ENCODE results near the gene HSPA12B.

HSPA12B gene

DNA sequence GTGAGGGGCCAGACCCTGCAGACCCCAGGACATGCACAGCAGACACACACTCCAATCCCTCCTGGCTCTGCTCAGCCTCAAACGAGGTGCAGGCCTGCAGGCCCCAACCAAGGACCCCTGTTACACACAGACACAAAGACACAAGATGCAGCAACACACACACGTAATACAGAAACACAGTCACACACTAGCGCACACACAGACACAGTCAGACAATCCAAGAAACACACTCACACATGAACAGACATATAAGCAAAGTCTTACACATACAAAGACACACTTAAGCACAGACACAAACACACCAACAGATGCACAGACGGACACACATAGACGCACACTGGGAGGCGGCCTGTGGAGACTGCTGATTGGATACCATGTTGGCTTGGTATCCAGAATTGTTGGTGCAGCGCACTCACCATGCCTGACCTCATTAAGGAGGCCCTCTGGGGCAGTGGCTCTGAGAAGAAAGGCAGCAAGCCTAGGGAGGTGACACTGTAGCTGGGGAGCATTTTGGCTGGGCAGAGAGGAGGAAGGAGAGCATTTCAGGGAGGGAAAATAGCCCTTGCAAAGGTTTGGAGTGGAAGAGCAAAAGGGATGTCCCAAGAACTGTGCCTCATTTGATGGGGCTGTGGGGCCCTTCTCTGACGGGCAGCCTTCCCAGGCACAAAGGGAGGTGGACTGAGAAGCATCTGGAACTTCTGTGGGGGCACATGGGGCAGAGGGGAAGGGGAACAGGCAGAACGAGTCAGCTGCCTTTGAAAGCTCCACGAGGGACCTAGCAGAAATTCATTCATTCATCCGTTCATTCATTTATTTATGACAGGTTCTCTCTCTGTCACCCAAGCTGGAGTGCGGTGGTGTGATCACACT is 1.4 kb upstream of the HSPA12B start:
- no peak for FAIRE-seq

DNA sequence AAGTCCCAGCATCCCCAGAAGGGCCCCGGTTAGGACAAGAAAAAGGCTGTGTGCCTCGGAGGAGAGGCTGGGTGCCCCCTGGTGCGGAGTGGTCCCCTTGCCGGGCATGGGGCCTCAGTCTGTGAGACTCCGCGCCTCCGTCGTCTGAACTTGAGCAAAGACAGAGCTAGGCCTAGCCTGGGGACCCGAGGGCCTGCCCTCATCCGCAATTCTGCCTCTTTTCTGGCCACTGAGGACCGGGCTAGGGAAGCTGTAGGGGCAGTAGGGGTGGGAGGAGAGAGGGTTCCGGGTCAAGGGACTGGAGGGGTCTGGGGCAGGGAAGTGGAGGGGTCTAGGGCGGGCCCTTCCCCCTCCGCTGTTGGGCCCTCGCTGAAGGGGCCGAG is 550 bp upstream of the HSPA12B start:
- FAIRE-seq = no peak

DNA sequence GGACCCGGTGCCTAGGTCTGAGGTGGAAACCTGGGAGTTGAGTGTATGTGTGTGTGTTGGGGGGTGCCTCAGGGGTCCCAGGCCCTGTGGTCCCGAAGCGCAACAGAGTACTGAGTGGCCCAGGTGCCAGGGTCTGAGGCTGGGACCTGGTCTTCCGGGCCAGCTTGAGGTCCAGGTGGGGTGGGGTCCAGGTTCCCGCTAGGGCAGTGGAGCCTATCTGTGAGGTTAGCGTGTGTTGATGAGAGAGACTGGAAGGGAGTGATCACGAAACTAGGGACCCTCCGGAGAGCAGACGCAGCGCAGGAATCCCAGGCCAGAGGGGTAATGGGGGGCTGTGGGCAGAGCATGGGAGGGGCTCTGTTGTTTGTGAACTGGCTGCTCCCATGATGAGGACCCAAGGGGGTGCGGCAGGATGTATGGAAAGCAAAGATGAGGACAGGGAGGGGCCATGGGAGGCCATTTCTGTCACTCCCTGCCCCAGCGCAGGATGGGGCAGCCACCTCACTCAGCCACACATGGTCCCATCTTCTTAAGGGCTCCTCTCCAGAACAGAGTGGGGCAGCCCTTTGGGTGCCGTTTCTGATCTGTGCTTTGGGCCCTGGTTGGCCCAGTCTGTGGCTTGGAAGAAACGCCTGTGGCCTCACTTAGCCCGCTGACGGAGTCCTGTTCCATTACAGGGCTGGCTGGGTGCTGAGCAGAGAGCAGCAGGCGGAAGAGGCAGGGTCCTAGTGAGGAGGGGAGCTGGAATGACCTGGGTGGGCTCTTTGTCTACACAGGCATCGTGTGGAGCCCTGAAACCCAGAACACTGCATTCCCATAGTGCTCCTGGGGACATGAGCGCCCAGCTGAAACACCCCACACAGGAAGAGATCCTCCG is 872 bp downstream of the HSPA12B start:
- no peak for FAIRE-seq

DNA sequence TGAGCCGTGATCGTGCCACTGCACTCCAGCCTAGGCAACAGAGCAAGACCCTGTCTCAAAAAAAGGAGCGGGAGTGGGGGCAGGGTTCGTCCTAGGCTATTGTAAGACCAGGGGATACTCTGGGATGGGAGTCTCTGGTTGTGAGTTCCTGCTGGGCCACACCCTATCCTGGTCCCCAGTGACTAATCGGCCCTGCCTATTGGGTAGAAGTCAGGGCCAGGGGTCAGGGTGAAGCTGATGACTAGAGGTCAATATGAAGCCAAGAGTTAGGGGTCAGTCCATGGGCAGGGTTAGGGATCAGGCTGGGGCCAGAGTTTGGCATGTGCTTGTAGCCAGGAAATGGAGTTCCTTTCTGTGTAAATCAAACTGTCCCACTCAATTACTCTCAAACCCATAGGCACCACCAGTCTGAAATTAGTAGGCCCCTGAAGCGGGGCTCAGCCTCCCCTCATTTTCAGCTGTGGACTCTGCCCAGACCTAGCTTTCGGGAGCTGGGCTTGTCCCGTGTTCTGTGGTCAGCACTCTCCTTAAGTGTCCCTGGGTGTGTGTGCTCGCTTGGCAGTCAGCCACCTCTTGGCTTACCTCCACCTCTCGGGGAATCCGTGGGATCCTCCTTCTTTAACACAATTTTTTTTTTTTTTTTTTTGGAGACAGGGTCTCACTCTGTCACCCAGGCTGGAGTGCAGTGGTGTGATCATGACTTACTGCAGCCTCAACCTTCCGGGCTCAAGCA is 1.8 kb downstream of the HSPA12B start:
- no peak for FAIRE-seq

DNA sequence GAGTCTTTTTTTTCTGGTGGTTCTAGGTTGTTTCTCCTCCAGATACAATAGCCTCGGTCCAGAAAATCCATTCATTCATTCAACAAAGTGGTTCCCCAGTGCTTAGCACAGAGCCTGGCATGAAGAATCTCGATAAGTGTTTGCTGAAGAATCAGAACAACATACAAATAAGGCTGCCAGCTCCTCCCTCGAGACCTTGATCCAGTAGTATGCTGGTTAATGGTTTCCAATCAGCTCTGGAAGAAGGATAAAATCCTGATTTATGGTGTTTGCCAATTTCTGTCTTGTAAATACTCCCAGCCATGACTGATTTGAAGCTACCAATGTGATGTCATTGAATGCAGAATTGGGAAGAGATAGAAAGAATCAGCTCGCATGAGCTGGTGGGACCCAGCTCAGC is 3.3 kb downstream of the HSPA12B start:
- no peak for FAIRE-seq

DNA sequence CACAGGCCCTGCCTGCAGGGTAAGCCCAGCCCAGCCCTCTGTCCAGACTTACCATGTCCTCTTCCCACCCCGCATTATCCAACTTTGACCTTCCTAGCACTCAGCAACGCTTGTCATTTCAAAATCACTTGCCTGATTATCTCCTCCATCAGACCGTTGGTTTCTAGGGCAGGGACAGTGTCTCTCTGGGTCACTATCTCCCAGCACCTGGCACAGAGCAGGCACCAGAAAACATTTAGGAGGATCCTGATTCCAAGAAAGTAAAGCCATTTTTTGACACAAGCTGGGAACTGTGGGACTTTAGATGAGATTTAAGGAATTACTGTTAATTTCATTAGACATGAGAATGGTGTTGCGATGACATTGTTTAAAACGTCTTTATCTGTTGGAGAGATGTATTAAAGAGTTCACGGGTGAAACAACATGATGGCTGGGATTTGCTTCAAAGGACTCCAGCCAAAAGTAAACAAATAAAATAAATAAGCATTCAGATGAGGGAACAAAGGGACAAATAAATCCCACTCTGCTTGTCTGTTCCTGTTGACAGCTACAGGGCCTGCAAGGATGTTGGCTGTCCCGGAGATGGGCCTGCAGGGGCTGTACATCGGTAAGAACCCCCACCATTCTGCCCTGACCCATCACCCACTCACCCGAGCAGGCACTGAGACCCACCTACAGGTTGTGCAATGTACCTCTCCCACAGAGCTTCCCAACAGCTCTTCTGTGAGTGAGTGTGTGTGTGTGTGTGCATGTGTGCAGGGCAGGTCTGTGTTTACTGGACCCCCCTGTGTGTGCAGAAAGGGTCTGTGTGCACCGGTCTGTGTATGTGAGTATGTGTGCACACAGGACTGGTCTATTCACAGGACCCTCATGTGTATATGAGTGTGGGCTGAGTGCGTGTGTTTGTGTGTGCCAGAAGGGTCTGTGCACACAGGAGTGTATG is 5.9 kb downstream of the HSPA12B start:
- no peak for FAIRE-seq

DNA sequence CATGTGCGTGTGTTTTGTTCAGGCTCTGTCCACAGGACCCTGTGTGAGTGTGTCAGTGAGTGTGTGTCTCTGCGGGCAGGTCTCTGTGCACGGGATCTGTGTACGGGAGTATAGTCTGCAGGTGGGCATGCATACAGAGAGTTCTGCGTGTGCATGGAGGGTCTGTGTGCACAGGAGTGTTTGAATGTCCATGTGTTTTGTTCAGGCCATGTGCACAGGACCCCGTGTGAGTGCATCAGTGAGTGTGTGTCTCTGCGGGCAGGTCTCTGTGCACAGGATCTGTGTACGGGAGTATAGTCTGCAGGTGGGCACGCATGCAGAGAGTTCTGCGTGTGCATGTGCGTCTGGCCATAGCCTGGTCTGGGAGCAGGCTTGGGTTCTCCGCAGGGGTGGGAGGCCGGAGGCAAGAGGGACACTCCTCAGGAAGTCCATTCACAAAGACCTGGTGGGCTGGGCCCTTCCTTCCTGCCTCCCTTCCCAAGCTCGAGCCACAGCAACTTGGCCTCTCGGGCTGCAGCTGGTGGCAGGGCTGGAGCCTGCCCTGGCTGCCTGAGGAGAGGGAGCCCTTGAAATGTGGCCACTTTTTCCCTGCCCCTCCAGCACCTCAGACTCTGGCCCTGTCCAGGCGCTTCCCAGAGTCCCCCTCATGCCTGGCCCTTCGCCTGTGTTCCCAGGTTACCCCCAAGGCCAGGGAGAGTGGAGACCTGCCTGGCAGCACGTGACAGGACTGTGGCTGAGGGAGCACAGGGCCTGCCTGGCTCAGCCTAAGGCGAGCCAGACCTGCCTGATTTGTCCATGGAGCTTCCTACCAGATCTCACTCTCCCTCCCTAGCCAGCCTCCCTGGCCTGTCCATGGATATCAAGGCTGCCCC is 6.8 kb downstream of the HSPA12B start:
- no peak for FAIRE-seq

DNA sequence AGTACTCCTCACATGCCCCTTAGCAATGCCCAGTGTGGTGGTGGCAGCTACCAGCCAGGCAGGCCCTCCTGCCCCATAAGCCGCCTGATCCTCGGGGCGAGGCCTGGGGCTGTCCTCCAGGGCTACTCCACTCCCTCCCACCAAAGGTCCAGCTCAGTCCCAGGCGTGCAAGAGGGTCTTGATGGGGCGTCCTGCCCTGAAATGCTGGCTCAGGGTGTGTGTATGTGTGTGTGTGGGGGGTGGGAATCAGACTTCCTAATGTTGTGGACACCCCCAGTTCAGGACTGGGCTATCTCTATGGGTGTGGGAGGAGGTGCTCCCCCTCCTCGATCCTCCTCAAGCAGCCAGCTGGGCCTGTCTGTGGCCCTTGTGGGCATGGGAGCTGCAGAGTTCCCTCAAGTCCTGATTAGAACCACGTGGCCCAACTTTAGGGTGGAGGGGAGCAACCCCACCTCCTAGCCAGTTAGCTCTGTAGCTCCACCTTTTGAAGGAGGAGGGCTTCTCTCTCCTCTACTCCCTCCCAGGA is 7.5 kb downstream of the HSPA12B start:
- FAIRE-seq = no peak

DNA sequence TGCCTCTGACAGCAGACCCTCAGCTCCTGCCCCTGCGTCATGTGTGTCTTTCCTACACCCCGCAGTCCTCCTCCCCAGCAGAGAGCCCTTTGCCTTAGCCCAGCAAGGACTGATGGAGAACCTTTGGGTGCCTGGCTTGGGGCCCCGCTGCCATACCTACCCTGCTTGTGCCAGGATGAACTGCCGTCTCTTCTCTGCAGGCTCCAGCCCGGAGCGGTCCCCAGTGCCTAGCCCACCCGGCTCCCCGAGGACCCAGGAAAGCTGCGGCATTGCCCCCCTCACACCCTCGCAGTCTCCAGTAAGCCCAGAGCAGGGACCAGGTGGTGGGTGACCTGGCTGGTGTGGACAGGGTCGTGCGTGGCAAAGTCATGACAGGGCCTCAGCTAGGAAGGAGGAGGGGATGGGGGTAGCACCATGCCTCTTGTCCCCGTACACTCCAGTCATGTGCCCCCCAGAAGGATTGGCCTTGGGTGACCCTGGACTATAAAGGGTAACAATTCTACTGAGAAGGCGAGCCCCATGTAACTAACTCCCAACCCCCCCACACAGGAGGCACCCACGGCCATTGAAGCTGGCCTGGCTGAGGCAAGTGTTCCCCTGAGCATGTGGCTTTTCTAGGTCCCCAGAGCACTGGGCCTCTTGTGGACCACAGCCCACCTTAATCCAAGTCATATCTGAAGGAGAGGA is 8.3 kb downstream of the HSPA12B start:
- FAIRE-seq = no peak

DNA sequence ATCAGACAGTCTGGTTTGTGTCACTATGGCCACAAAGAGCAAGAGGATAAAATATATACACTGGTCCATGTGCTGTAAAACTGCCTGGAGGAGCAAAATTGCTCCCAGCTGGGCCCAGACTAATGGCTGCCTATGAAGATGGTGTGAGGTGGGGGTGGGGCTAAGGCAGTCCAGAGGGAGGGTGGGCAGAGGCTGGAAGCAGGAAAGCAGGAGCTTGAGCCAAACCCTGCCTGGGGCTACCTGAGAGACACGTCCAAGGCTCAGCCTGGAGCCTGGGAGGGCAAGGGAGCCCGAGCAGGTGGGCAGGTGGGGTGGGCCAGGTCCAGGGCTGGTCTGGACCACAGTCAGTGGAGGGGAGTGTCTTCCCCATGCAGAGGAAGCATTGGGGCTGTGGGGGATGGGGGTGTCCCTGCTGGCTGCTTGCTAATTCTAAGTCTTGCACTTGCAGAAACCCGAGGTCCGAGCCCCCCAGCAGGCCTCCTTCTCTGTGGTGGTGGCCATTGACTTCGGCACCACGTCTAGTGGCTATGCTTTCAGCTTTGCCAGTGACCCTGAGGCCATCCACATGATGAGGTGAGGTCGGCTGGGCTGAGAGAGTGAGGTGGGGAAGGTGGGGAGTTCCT is 9.5 kb downstream of the HSPA12B start:
- no peak for FAIRE-seq

DNA sequence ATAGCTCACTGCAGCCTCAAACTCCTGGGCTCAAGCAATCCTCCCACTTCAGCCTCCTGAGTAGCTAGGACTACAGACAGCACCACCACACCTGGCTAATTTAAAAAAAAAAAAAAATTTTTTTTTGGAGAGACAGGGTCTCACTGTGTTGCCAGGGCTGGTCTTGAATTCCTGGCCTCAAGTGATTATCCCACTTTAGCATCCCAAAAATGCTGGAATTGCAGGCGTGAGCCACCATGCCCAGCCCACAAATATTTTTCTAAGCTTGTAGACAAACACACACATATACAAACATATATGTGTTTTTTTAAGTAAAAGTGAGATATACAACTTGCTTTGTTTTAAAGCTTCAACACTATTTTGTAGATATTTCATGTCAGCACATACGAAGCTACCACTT is 10.8 kb downstream of the HSPA12B start:
- no peak for FAIRE-seq

DNA sequence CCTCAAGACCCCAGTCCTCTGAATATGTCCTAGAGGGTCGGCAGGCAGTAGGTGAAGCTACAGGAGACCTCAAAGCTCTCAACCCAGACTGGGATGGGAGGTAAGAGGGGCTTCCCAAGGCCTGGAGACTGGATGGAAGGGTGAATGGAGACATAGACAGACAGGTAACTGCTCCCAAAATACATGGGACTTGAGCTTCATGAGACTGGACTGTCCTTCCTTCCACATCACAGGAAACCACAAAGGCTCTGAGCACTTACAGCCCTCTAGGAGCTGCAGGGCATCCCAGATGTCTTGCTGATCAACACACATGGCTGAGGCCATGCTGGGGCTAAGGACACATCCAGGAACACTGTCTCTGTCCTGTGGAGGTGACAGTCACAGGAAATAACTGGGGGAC is 11.6 kb downstream of the HSPA12B start:
- FAIRE-seq = no peak

DNA sequence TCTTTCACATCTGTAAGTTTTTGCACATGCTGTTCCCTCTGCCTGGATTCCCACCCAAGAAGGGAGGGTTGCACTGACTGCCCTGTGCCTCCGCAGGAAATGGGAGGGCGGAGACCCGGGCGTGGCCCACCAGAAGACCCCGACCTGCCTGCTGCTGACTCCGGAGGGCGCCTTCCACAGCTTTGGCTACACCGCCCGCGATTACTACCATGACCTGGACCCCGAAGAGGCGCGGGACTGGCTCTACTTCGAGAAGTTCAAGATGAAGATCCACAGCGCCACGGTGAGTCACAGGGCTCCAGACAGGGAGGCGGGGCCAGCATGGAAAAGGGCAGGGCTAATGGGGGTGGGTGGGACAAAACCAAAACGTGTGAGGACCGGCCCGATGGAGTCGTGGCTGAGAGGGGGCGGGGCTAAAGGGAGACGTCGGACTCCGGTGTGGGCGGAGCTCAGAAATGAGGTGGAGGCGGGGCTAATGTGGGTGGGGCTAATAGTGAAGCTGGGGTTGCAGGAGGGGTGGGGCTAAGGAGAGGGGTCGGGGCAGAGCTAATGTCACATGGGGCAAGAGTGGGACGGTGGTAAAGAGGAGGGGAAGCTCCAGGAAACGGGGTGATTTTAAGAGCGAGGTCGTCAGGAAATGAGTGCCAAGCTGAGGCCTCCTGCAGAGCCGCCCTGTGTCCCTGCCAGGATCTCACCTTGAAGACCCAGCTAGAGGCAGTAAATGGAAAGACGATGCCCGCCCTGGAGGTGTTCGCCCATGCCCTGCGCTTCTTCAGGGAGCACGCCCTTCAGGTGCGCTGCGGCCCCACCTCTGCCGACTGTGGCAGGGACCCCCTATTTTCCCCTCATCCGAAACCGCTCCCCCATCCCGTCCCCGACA is 12.6 kb downstream of the HSPA12B start:
- no peak for FAIRE-seq

DNA sequence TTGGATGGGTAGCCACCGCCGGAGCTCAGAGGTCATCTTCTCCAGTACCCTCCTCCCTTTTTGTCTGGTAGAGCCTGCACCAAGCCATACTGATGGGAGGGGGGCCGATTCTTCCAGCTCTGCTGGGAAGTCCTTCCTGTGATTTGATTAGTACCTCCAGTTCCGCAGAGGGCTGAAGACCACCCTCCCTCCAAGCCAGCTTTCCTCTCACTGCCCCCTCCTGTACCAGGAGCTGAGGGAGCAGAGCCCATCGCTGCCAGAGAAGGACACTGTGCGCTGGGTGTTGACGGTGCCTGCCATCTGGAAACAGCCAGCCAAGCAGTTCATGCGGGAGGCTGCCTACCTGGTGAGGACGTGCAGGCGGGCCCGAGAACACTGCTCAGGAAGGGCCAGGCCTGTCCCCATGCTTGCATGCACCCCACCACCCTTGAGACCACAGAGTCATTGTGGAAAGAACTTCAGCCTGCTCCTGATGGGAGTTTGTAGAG is 13.2 kb downstream of the HSPA12B start:
- no peak for FAIRE-seq

DNA sequence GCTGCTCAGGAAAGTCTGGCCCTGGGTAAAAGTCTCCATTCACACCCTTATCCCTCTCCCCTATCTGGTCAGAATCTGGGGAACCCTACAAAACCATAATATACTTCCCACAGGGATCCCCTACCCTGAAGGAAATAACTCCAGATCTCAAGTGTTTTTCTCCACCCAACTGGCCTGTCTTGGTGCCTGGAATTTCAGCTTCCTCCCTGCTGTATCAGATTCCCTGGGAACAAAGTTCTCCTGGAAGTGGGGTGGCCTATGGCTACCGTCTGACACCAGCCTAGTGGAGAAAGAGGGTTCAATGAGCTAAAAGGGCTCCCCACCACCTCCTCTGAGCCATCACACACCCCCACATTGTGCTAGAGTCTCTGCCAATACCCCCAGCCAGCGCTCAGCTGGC is 15.0 kb downstream of the HSPA12B start:
- FAIRE-seq = no peak

DNA sequence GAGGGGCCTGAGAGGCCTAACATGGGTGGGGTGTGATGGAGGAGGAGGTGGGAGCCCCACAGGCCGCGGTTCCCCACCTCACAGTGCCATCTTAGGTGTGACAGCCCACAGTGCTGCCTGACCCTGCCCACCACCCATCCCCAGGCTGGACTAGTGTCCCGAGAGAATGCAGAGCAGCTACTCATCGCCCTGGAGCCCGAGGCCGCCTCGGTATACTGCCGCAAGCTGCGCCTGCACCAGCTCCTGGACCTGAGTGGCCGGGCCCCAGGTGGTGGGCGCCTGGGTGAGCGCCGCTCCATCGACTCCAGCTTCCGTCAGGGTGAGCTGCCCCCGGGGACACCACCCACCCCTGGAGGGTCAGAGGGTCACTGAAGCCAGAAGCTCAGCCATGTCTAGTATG is 15.6 kb downstream of the HSPA12B start:
- FAIRE-seq = no peak

DNA sequence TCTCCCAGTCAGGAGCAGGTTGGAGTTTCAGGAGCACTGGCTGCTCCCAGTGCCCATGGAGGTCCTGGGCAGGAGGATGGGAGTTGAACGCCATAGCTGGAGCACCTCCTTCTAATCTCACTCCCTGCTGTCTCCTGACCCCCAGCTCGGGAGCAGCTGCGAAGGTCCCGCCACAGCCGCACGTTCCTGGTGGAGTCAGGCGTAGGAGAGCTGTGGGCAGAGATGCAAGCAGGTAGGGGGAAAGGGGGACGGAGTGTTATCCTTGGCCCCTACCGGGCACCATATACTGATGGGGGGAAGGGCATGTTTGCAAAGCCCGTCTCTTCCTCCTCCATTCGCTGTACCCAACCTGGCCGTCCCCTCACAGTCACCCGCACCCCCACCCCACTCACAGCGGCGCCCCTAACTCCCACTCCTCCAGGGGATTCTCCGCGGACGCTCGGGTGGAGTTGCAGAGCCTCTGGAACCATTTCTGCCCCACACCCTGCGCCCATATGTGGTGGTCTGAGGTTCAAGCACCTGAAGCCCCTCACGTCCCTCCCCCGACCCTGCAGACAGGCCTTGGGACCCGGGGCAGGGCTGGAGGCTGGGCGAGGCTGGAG is 16.7 kb downstream of the HSPA12B start:
- no peak for FAIRE-seq

All from colon (tissue), 2 donors.